LNCAP (cell line): ENCODE results near the gene CPXM1.

Experiments
- CTCF ChIP-seq: fragments of 450-650 bp; IDR thresholded peaks from 2 replicates; pipeline ENCODE4 v1.5.1; 2017; ENCODE audit warnings: mild to moderate bottlenecking

CPXM1 gene

DNA sequence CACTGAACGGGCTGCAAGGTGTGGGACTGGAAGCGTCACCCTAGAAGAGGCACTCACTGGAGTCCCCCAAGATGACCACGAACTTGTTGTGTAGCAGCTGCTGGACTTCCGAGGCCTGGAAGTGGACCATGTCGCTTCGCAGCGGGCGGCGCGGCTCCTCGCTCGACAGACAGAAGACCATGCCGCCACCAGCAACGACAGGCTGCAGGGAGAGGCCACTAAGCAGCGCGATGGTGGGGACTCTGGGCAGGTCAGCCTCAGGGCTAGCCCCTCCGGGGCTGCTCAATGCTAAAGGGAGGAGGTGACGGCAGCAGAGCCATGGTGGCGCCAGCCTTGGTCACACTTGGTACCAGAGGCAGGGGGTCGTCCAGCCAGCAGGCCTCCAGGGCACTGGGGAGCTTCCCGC lies 39.3 kb upstream of the CPXM1 start:
- TF ChIP-seq CTCF = no peak

GRCh38 chr20:2838847-2839671 lies 38.6 kb upstream of the CPXM1 start:
- no peak for TF ChIP-seq CTCF

- TF ChIP-seq CTCF = no peak
Measured at GRCh38 chr20:2838170-2838797, 37.9 kb upstream of the CPXM1 start.

- TF ChIP-seq CTCF = no peak
Measured at GRCh38 chr20:2837221-2837960, 37.0 kb upstream of the CPXM1 start.

DNA sequence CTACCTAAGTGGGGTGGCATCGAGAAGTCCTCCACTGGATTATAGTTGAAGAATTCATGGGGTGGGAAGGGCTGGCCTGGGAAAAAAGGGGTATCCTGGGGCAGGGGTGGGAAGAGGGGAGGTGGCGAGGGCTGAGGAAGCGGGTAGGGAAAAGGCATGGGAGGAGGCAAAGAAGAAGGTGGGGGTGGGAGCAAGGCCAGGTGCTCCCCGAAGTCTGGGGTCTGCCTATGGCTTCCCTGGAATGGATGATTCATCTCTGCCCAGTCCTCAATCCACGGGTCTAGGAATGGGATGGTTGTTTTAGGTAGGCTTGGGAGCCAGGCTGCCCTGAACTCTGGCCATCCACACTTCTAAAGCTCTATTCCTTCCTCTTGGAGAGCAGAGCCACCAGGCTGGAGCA lies 35.6 kb upstream of the CPXM1 start:
- no peak for TF ChIP-seq CTCF

DNA sequence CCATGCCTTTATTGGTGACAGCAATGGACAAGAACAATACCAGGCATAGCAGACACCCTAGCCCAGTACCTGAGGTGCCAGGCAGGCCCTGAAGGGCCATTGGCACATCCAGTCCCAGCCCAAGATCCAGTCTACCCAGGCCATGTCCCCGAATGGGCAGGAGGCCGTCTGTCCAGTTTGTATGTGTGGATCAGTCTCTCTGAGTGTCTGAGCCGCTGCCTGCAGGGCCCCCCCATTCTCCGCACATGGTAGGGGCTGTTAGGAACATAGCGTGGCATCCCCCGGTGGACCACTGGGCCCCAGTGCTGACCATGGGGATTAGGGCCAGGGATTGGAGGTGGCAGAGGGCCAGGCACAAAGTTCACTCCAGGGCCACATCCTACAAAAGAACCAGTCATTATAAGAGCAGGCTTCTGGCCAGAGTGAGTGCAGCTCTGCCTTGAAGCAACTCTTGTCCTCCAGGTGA lies 34.9 kb upstream of the CPXM1 start:
- no peak for TF ChIP-seq CTCF

DNA sequence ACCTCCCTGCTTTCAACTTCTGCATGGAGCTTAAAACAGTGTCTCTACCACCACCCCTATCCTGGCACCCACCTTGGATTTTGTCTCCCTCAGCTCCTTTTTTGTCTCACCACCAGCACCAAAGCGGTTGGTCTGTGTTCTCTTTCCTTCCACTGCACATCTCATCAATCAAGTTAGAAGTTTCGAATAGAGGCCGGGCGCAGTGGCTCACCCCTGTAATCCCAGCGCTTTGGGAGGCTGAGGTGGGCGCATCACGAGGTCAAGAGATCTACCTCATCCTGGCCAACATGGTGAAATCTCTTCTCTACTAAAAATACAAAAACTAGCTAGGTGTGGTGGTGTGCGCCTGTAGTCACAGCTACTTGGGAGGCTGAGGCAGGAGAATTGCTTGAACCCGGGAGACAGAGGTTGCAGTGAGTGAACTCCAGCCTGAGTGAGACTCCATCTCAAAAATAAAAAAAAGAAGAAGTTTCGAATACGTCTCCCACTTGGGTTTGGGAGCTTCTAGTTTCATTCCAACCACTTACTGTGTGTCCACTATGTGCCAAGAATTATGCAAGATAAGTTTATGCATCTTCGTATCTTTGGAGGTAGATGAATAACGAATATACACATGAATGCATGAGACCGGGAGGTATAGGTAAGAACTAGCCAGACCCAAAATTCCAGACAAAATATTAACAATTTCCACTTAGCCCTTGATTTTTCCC lies 34.1 kb upstream of the CPXM1 start:
- TF ChIP-seq CTCF = no peak
